HG02571 (cell line): ENCODE results near the gene ORC6.
A peak's percentile ranks its signal among the peaks of the same experiment; 100 is the strongest.
"Not testable (repeated sequence)": the region's sequence is repeated elsewhere in the genome, so short reads cannot be mapped to it uniquely, and the experiment has no call there.

Source experiments
- ATAC-seq: cut with Tn5 transposase; IDR thresholded peaks from one replicate; pipeline ENCODE4 v1.9.1; 2021; ENCODE audit warnings: mild to moderate bottlenecking, moderate library complexity; ENCODE audit not compliant: unreplicated experiment

ORC6 gene, protein sequence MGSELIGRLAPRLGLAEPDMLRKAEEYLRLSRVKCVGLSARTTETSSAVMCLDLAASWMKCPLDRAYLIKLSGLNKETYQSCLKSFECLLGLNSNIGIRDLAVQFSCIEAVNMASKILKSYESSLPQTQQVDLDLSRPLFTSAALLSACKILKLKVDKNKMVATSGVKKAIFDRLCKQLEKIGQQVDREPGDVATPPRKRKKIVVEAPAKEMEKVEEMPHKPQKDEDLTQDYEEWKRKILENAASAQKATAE

DNA sequence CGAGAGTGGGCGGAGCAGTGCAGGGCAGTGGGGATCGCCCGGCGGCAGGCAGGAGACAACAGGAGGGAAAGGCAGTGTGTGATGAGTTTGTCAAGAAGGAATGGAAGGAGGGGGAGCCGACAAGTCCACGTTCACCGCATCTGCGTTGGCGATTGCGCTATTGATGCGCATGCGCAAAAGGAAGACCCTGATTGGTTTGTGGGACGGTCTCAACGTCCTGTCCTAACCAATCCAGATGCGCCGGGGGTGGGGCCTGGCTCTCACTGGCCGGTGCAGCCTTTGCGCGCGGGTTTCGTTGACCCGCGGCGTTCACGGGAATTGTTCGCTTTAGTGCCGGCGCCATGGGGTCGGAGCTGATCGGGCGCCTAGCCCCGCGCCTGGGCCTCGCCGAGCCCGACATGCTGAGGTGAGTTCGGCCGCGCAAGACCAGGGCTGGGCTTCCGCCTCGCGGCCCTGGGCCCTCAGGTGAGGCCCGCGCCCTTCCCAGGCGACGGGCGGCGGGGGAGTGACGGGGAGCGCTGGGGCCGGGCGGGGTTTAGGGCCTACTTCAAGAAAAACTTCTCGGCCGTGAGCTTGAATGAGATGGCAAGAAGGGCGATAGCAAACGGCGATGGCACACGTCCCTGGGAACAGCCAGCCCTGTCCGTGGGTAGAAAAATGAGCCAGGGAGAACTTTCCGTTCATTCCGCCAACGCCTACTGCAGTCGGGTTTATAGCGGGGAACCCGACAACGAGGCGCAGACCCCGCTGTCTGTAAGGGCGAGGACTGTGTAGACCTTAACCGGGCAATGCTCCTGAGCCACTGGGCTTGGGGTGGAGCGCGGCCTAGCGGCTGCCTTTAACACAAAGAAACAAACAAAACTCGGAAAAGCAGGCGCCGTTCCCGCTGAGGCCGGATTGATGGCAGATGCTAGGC lies at the start of gene ORC6:
Gene ORC6 (plus strand): TSS at position 295 of the 916 bp plus-strand sequence. CDS start 47 bp downstream, at position 342.
- peak; percentile 77 for ATAC-seq

DNA sequence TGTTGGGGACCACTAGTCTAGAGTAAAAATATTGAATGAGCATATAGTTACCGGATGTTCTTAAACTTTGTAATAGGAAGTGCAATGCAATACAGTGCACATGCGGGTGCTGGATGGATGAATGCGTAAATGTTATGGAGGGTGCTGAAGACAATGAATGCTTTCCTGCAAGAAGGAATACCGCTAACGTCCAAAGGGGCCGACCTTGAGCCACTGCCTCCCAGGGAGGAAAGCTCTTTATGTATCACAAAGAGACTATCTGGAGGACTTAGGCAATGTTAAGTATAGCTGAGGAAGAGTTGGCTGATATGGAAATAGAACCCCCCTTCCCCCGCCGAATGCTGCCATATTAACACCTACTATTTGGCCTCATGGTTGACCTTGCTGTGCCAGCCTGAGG lies 40.8 kb upstream of the ORC6 start:
- ATAC-seq: no peak

- ATAC-seq: no peak
Observed at GRCh38 chr16:46649588-46650253, 39.7 kb upstream of the ORC6 start.

- ATAC-seq: no peak
Observed at GRCh38 chr16:46650254-46650623, 39.2 kb upstream of the ORC6 start.

DNA sequence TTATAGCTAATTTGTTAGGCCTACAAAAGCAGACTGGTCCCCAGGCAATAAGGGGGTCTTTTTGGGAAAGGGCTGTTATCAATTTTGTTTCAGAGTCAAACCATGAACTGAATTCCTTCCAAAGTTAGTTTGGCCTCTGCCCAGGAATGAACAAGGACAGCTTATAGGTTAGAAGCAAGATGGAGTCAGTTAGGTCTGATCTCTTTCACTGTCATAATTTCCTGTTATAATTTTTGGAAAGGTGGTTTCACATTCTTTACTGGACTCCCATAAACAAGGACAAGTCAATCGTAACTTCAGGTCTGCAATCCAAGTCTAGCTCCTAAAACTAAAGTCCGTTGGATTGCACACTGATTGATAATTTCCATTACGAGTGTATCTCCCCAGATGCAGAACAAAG lies 38.2 kb upstream of the ORC6 start:
- ATAC-seq: no peak

- ATAC-seq: peak; percentile 92
Observed at GRCh38 chr16:46658925-46659324, 30.5 kb upstream of the ORC6 start.

DNA sequence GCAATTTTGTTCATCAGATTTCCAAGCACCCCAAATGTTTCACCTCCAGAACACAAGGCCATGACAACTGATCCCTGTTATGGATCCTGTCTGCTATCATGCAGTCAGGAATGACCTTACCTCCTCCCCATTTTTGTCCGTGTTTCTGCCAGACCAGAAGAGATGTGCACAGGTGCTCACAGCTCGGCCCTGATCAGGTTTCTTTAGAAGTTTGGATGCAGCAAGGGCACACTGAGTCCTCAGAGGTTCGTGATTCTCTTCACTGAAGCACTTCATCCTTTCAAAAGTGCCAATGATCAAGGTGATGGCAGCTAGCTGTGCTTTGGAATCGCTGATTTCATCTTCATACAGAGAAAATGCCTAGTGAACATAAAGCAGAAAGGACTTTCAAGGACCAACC lies 27.3 kb upstream of the ORC6 start:
- ATAC-seq: no peak

- ATAC-seq: peak; percentile 66
Observed at GRCh38 chr16:46673320-46674013, 16.0 kb upstream of the ORC6 start.

GRCh38 chr16:46677943-46678342 lies 11.5 kb upstream of the ORC6 start:
- not testable (repeated sequence) for ATAC-seq

DNA sequence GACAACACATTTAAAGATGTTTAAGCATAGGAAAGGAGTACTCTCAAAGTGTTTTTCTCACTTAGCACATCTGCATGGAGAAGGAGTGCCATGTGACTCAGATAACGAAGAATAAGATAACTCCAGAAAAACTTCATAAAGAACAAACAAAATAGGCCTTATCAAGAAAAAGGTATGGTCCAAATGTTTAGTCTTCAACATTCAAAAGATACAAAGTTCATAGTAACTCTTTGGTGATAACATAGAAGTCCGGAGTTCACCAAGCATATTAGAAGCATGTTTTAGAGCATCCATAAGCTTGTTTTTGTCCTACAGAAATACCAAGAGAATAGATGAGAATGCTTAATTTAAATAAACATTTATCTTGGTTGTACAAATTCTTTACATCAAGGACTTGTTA lies 7.6 kb upstream of the ORC6 start:
- ATAC-seq: not testable (repeated sequence)

- ATAC-seq: no peak
Observed at GRCh38 chr16:46686815-46687473, 2.5 kb upstream of the ORC6 start.

- ATAC-seq: no peak
Observed at GRCh38 chr16:46687486-46687885, 2.0 kb upstream of the ORC6 start.

- ATAC-seq: no peak
Observed at GRCh38 chr16:46688101-46688653, 1.3 kb upstream of the ORC6 start.

DNA sequence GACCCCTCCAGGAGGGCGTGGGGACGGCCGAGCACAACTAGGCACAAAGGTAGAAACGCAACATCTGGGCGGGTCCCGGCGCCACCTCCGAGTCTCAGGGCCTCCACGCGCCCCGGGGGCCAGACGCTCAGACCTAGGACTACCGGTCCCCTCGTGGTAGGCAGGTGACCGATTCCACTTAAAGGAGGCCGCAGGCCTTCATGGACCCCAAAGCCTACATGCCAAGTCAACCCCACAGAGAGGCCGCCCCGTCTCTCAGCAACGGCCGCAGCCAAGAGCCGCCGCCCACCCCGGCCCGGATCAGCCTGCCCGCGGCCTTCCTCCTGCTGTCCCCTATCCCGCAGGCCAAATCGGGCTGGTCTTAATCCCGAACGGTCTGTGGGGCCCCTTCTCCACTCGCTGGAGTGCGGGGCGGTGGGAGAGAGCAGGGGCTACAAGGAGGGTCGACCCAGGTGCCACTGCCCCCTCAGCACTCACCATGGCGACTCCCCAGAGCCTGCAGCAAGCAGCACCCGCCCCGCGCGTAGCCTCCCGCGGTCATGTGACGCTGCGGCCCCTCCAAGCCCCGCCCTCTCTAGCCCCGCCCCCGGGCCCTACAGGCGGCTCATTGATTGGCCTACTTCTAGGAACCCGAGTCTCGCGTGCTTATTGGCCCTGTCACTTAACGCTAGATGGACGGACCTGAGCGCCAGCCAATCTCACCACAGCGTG lies 650 bp upstream of the ORC6 start, which contains the start of gene VPS35:
Gene VPS35 (minus strand): TSS at position 525 of the 711 bp plus-strand sequence. CDS start 45 bp downstream, at position 480.
- ATAC-seq: peak; percentile 86

DNA sequence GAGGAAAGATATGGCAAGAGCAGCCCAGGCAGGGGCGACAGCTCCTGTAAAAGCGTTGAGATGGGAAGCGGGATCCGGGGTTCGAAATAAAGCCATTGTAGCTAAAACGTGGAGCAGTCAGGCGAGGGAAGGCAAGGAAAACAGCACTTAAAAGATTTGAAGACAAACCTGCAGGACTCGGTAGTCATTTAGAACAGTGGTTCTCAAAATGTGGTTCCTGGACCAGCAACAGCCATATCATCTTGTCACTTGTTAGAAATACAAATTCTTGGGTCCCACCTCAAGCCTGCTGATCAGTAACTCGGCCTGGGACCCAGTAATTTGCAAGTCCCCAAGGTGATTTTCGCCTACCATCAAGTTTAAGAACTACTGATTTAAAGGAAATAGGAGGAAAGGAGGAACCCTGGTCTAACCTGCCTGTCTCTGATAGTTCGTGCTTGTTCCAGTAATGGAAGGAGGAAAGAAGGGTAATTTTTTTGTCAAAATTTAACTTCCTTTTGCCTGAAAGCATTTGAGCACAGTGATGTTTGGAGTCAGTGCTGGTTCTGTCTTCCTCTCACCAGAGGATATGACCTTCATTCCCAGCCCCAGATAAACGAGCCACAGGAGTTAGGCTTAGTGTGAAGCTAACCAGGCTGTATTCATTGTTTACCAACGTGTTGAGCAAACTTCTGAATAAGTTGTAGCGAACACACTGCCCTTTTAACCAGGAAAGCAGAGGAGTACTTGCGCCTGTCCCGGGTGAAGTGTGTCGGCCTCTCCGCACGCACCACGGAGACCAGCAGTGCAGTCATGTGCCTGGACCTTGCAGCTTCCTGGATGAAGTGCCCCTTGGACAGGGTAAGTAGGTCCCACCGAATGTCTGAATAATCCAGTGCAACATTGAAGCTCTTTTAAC lies 1.1 kb downstream of the ORC6 start:
- ATAC-seq: no peak

- ATAC-seq: no peak
Observed at GRCh38 chr16:46691726-46692125, 2.3 kb downstream of the ORC6 start.

- ATAC-seq: no peak
Observed at GRCh38 chr16:46693598-46693997, 4.1 kb downstream of the ORC6 start.

- ATAC-seq: no peak
Observed at GRCh38 chr16:46695937-46696336, 6.5 kb downstream of the ORC6 start.
